ENCODE measurements around the gene SEZ6L.

Gene SEZ6L

GRCh38 chr22:26174280-26174679 is 5.0 kb downstream of the SEZ6L start:
- no peak for DNase-seq (ENCODE audit: low read depth)

DNA sequence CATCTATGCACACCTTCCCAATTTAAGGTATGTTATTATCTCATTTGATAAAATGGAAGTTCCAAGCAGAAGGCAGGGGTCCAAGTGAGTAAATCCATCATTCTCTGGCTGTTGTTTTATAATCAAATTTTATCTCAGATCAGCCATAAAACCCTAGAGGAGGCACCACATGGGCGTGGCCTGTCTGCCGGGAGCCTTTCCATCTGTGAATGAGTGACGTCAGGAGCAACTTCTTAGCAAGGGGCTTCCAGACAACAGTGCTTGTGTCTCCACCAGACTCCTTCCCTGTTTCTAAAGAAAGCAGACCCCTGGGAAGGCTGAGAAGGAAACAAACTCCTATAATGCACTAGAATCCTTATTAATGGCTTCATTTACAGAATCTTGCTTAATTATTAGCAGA is 13.5 kb downstream of the SEZ6L start:
- no peak for DNase-seq (ENCODE audit: low read depth)

- no peak for DNase-seq (ENCODE audit: low read depth)
Measured at GRCh38 chr22:26185190-26185589, 15.9 kb downstream of the SEZ6L start.

DNA sequence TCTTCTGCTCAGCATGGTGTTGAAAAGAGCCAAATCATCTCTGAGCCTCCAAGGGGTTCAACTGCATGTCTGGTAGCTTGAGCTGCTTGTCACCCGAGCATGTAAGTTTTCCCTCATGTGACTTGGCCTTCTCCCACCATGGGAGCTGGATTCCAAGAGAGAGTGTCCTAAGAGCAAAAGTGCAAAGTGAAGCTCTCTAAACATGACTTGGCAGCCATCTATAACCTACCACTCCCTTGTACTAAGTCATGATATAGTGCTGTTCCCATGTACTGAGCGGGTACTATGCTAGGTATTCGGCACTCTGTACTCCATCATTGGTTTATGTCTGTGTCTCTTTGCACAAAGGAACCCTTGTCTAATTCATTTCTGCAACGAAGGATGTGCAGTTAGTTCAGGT is 19.1 kb downstream of the SEZ6L start:
- DNase-seq (ENCODE audit: low read depth): no peak

DNA sequence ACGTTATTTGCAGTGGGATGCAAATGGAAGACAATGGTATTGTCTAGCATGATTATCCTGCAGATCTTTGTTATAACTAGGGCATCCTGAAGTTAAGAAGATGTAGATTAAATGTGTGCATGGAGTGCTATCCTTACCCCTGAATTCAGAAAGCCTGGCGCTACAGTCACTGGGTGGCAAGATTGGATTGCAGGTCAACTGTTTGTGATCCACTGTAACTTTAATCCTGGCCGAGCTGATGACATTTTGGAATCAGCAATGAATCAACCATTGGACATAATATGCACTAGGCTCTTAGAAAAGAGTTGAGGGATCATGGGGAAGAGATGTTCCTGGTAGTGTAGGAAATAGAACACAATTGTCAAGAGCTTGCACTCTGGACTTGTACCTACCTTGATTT is 25.1 kb downstream of the SEZ6L start:
- DNase-seq (ENCODE audit: low read depth): no peak

DNA sequence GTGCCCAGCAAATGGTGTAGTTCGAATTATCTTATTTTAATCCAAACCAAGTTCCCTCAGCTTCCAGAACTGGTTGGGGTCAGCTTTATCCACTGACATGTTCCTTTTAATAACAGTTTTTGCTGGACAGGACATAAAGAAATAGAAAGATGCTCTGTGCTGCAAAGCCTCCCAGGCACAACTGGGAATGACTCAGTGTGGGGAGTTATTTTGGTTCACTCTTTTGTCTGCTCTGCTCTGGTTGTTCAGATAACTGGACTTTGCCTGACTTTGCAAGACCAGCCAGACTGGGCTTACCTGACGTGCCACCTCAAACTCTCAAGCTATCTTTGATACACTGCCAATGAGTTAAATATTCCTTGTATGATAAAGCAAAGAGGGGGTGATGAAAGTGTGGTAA is 25.6 kb downstream of the SEZ6L start:
- DNase-seq (ENCODE audit: low read depth): no peak

- no peak for DNase-seq (ENCODE audit: low read depth)
Measured at GRCh38 chr22:26196657-26197056, 27.4 kb downstream of the SEZ6L start.

- no peak for DNase-seq (ENCODE audit: low read depth)
Measured at GRCh38 chr22:26197425-26197824, 28.2 kb downstream of the SEZ6L start.

GRCh38 chr22:26199665-26200064 is 30.4 kb downstream of the SEZ6L start:
- DNase-seq (ENCODE audit: low read depth): no peak

DNA sequence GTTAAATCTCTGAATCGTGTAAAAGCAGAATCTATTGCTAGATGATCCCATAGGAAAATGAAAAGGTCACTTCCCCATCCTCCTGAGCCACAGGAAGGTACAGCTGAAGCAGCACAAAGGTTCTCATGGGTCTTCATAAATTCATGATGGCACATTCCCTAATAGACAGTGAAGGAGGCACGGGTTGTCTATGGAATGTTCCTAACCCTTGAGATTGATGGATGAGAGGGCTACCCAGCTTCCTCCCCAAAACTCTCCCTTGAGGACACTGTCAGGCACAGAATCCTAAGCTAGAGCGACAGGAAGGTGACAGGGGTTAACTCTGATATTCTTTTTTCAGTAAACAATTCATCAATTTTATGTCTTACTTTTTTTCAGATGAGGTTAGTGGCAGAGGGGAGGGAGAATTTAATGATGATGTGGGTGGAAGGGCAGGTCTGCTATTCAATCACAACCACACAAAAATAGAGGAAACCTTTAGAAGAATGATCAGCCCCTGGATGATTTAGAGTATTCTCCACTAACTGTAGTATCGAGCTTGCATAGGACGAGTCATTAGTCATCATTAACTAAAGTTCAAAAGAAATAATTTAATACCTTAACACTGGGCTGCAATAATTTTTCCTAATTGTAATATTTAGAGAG is 33.1 kb downstream of the SEZ6L start:
- no peak for DNase-seq (ENCODE audit: low read depth)

GRCh38 chr22:26205494-26205893 is 36.2 kb downstream of the SEZ6L start:
- no peak for DNase-seq (ENCODE audit: low read depth)

GRCh38 chr22:26210334-26210733 is 41.1 kb downstream of the SEZ6L start:
- DNase-seq (ENCODE audit: low read depth): no peak

GRCh38 chr22:26213826-26214225 is 44.6 kb downstream of the SEZ6L start:
- no peak for DNase-seq (ENCODE audit: low read depth)

GRCh38 chr22:26214466-26214865 is 45.2 kb downstream of the SEZ6L start:
- DNase-seq (ENCODE audit: low read depth): no peak

- DNase-seq (ENCODE audit: low read depth): no peak
Measured at GRCh38 chr22:26215736-26216135, 46.5 kb downstream of the SEZ6L start.

DNA sequence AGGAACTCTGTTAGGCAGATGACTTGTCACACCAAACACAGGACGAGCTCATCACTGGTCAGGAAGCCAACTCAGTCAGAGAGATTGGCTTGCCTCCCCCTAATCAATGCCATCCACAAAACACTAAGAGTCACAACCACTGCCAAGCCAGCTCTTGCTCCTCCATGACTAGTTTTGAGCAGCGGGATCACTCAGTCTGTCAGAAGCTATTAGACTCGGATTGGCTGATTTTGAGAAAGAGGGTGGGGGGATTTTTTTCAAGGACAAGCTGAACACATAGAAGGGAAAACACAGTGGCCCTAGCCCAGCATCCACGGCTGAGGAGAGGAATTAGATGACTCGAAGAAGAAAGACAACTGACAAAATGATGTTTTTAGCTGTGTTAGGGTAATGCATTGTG is 55.9 kb downstream of the SEZ6L start:
- DNase-seq (ENCODE audit: low read depth): no peak

DNA sequence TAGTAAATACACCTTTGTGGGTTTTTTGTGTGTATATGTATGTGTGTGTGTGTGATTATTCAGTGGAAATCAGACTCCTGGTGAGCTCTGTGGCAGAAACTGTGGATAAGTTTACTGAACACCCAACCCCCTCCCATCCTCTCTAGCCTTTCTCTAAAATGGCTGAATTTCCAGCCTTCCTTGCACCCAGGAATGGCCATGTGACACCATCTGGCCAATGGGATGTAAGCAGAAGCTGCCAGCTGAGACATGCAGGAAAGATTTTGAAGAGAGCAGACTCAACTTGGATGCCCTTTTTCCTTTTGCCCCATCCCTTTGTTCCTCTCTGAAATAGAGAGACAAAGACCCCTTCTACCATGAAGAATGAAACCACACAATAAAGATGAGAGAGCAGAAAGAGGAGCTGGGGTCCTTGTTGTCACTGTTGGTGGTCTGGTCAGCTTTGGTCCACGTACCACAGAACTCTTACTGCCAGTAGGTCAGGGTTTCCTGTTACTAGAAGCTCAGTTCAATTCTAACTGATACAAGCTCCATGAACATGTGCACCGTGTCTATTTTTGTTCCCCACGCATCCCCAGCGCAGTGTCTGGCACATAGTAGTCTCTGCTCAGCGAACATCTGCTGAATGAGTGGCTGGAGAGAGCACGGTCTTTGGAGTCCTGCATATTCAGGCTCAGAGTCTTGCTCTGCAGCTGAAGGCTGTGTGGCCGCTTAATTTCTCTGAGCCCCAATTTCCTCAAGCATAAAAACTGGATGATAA is 57.5 kb downstream of the SEZ6L start:
- DNase-seq (ENCODE audit: low read depth): no peak

GRCh38 chr22:26229910-26230309 is 60.6 kb downstream of the SEZ6L start:
- no peak for DNase-seq (ENCODE audit: low read depth)

DNA sequence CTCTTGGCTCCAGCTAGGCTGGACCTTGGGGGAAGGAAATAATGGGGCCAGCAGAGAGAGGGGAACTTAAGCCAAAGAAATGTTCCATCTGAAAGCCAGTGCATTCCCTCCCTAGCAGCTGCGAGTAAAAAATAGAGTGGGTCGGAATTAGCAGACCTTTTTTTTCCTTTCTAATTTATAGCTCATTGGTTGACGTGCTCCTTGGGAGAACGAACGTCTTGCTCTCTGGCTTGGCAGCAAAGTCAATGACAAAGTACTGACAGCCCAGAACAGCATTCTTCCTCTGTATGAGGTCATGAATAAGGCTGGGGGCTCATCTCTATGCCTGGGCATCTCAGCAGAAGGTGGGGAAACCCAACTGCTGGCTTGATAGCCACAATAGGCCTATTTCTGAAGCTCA is 65.0 kb downstream of the SEZ6L start:
- DNase-seq (ENCODE audit: low read depth): no peak

GRCh38 chr22:26235792-26236487 is 66.7 kb downstream of the SEZ6L start:
- DNase-seq (ENCODE audit: low read depth): no peak

- no peak for DNase-seq (ENCODE audit: low read depth)
Measured at GRCh38 chr22:26236991-26237390, 67.7 kb downstream of the SEZ6L start.

GRCh38 chr22:26238596-26238995 is 69.3 kb downstream of the SEZ6L start:
- DNase-seq (ENCODE audit: low read depth): no peak

DNA sequence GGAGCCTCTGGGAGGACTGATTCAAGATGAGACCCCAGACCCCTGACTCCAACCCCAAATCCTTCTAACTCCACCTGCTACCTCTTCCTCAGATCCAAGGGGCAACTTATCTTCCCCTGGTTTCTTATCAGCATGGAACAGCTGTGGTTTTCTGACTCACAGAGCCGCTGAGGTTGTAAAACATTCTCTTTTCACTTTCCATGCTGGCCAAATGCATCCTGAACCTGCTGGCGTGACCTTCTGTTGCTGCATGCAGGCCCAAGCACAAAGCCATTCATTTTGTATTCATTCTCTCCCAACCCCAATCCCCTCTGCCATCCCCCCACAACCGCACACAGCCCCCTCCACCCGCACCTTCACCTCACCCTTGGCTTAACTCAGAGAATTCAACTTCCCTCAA is 70.3 kb downstream of the SEZ6L start:
- no peak for DNase-seq (ENCODE audit: low read depth)

Measured in T follicular helper cell (primary cell).